Activated naive CD4-positive, alpha-beta T cell treated with anti-CD3 and anti-CD28 coated beads, Interleukin-2, amount 50 U/mL, for 24 hours (primary cell): Measurements from ENCODE around the gene DTX1.

ENCODE experiments used
- H3K27ac Mint-ChIP-seq: one replicate; pipeline ENCODE4 v1.8.0; 2021; ENCODE audit warnings: mild to moderate bottlenecking, mixed read lengths
- H3K27me3 Mint-ChIP-seq: one replicate; pipeline ENCODE4 v1.8.0; 2021; ENCODE audit warnings: mixed read lengths
- H3K36me3 Mint-ChIP-seq: one replicate; pipeline ENCODE4 v1.8.0; 2021; ENCODE audit warnings: mixed read lengths
- H3K4me1 Mint-ChIP-seq: one replicate; pipeline ENCODE4 v1.8.0; 2021; ENCODE audit warnings: mixed read lengths
- H3K4me3 Mint-ChIP-seq: one replicate; pipeline ENCODE4 v1.8.0; 2021; ENCODE audit warnings: mild to moderate bottlenecking, mixed read lengths
- H3K9me3 Mint-ChIP-seq: one replicate; pipeline ENCODE4 v1.8.0; 2021; ENCODE audit warnings: mixed read lengths

DTX1 gene

DNA sequence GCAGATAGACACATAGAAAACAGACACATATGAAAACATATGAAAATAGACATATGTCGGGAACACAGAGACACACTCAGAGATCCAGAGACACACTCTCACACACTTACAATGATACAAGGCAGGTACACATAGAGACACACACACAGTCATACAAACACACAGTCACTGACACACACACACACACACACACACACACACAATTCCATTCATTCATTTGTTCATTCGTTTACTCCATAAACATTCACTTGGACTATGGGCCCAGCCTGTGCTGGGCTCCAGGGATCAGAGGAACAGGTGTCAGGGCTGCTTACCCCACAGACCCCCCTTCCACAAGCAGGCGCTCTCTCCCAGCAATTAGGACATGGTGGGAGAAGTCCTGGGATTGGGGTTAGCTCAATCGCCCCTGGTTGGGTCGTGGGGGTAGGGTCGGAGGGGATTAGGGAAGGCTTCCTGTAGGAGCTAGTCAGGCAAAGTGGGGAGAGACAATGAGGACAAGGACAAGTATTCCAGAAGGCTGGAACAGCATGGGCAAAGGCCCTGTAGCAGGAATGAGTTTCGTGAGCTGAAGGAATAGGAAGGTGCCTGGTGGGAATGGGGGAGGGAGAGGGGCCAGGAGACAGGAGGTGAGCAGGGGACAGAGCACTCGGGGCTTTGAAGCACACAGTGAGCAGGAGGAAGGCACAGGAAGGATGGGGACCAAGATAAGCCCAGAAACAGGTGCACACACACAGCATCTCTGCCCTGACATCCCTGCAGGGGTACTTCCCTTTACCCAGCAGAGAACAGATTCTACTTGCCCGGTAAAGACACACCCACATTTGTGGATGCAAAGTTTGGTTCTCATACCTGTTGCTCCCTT, 72.5 kb downstream of the DTX1 start:
- no peaks in the 10 kb centered on the region for H3K9me3 Mint-ChIP-seq
- no peaks in the 10 kb centered on the region for H3K27me3 Mint-ChIP-seq
- H3K4me3 Mint-ChIP-seq = no peak overlapping the region
- no peak overlapping the region for H3K27ac Mint-ChIP-seq
- no peaks in the 10 kb centered on the region for H3K36me3 Mint-ChIP-seq
- H3K4me1 Mint-ChIP-seq = no peaks in the 10 kb centered on the region

GRCh38 chr12:113129664-113130456, 73.3 kb downstream of the DTX1 start:
- H3K27ac Mint-ChIP-seq = no peak overlapping the region

GRCh38 chr12:113130457-113131135, 74.1 kb downstream of the DTX1 start:
- Mint-ChIP-seq H3K27ac (no peak overlapping the region), H3K4me1 (no peaks in the 10 kb centered on the region), H3K9me3 (no peaks in the 10 kb centered on the region), H3K27me3 (no peaks in the 10 kb centered on the region), H3K36me3 (no peaks in the 10 kb centered on the region), H3K4me3 (no peak overlapping the region)

More at GRCh38 chr12:113129664-113130456, 73.3 kb downstream of the DTX1 start:
- H3K27me3 Mint-ChIP-seq = no peaks in the 10 kb centered on the region
- H3K4me1 Mint-ChIP-seq = no peaks in the 10 kb centered on the region
- H3K4me3 Mint-ChIP-seq = no peak overlapping the region
- H3K36me3 Mint-ChIP-seq = no peaks in the 10 kb centered on the region
- H3K9me3 Mint-ChIP-seq = no peaks in the 10 kb centered on the region

GRCh38 chr12:113131556-113131955, 75.0 kb downstream of the DTX1 start:
- H3K27me3 Mint-ChIP-seq = no peaks in the 10 kb centered on the region
- H3K4me1 Mint-ChIP-seq = peaks cover 9% of the 10 kb centered on the region
- no peak overlapping the region for H3K4me3 Mint-ChIP-seq
- H3K27ac Mint-ChIP-seq = no peak overlapping the region
- no peaks in the 10 kb centered on the region for H3K36me3 Mint-ChIP-seq
- H3K9me3 Mint-ChIP-seq = no peaks in the 10 kb centered on the region

DNA sequence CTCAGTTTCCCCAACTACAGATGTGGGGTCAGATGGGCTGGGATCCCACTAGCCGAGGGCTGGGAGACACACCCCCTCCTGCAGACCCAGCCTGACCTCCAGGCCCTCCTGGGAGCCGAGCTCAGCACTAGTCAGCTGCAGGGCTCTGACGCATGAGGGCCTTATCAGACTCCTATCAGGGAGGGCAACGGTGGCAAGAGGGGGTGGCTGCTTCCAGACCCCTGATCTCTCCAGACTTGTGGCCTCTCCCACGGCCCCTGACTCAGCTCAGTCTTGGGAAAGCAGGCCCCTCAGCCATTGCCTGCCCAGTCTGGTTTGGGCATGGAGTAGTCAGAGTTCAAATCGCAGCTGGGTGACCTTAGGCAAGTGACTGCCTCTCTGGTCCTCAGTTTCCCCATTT, 76.5 kb downstream of the DTX1 start:
- Mint-ChIP-seq H3K36me3 (no peaks in the 10 kb centered on the region), H3K27me3 (no peaks in the 10 kb centered on the region), H3K4me1 (peaks cover 10% of the 10 kb centered on the region), H3K4me3 (no peak overlapping the region), H3K27ac (no peak overlapping the region), H3K9me3 (no peaks in the 10 kb centered on the region)

DNA sequence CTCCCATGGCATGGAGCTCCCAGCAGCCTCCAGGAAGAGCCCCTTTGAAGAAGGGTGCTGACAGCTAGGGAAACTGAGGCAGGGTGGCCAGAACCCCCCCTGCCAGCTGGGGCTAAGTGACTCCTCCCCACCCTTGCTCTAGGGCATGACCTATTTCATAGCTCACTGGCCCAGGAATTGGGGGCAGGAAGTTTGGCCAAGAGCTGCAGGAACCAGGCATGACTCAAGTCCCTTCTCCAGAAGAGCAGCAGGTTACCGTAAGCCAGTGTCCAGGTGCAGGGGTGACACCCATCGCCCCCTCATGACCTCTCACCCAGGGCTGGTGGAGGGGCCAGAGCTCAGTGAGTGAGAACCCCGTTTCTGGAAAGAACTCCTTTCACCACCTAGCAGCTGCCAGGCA, 77.1 kb downstream of the DTX1 start:
- Mint-ChIP-seq H3K4me3 (no peak overlapping the region), H3K9me3 (no peaks in the 10 kb centered on the region), H3K4me1 (peaks cover 10% of the 10 kb centered on the region), H3K27me3 (no peaks in the 10 kb centered on the region), H3K36me3 (no peaks in the 10 kb centered on the region), H3K27ac (no peak overlapping the region)

GRCh38 chr12:113134071-113134470, 77.5 kb downstream of the DTX1 start:
- Mint-ChIP-seq H3K27me3 (no peaks in the 10 kb centered on the region), H3K4me3 (peak overlapping the region; percentile 36), H3K9me3 (no peaks in the 10 kb centered on the region), H3K36me3 (no peaks in the 10 kb centered on the region), H3K4me1 (peaks cover 10% of the 10 kb centered on the region), H3K27ac (no peak overlapping the region)

DNA sequence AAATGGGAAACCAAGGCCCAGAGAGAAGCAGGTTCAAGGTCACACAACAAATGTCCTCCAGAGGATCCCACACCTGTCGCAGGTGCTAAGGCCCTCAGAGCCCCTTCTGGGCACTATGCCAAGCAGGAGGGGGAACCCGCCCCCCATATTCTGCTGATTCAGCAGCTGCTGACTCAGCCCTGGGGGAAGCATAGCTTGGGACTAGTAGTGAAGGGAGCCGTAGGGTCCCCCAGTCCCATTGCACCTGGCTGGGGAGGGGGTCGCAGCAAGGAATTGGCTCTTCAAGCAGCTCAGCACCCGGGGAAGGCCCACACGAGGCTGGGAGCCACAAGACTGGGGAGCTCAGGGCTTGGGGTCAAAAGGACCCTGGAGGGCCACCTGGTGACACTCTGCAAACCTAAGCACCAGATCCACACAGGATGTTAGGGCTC, 78.0 kb downstream of the DTX1 start:
- Mint-ChIP-seq H3K4me1 (peaks cover 10% of the 10 kb centered on the region), H3K27ac (no peak overlapping the region), H3K36me3 (no peaks in the 10 kb centered on the region), H3K9me3 (no peaks in the 10 kb centered on the region), H3K4me3 (peak overlapping the region; percentile 80), H3K27me3 (no peaks in the 10 kb centered on the region)

DNA sequence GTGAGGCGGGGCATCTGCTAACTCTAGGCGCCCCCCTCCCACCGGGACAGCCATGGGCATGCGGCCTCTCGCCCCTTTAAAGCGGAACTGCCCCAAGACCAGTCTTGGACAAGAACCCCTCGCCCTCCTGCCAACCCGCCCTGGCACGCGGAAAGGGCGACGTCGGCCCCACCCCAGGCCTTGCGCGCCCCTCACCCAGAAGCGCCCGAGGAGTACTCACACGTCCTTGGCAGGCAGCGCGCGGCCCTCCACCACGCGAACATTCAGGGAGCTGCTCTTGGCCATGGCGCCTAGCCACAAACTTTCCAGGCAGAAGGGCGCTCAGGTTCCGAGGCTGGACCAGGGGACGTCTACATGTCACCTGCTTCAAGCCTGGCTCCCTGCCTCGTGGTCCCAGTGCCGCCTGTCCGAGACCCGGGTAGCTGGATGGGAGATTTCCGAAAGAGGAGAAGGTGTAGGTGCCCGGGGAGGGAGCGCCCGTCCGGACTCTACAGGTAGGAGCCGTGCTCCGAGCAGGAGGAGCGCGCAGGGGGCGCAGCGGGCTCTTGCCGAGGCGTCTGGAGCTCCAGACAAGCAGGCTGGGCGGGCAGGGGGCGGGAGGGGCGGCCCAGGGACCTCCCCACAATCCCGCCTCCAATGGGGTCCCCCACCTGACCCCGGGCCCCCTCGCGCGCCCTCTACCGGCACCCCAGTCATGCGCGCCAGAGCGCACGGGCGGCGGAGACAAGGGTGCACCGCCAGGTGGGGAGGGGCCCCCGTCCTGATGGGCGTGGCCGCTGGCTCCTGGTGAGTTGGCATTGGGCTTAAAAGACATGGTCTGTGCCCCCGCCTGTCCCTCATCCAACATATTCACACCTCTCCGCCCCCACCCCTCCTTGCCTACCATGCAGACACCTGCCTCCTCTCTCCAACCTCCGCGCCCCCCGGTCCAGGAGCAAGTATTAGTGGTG, 78.9 kb downstream of the DTX1 start, which contains the start of gene RASAL1:
TSS of gene RASAL1 (minus strand) at position 584 of the 950 bp plus-strand sequence. CDS start at position 285, 299 bp downstream.
- Mint-ChIP-seq H3K4me3 (peak within 1 kb of the TSS; percentile 84), H3K9me3 (no peaks in the 10 kb centered on the region), H3K4me1 (peaks cover 10% of the 10 kb centered on the region), H3K36me3 (no peaks in the 10 kb centered on the region), H3K27ac (no peak within 1 kb of the TSS), H3K27me3 (no peaks in the 10 kb centered on the region)

DNA sequence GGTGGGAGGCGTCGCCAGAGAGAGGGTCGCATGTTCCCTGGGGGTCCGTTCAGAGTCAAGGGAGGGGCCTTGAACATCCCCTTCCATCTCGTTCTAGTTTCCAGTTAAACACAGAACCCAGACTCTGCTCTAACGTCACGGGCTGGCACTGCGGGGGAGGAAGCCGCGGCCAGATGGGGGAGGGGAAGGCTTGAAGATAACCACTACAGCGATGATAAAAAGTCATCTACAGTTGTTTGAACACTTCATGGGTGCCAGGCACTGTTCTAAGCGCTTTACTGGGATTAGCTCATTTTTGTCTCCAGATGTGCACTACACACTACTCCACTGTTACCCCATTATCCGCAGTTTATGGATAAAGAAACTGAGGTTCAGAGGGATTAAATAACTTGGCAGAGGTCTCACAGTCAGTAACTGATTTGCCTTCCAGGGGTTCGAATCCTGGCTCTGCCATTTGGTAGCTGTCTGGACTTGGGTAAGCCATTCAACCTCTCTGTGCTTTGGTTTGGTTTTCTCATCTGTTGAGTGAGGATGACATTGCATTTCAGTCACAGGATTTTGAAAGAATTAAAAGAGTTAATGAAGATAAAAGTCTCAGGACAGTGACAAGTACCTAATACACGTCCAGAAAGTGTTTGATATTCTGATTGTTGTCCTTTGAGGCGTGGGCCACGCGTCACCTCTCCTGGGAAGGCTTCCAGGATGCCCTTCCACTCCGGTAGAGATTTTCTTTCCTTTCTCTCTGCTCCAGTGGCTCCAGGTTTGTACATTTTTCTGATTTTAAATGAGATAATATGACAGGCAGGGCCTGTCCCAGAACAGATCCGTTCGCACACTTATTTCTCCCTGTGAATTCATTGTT, 79.8 kb downstream of the DTX1 start:
- Mint-ChIP-seq H3K4me3 (peak overlapping the region; percentile 84), H3K27me3 (no peaks in the 10 kb centered on the region), H3K9me3 (no peaks in the 10 kb centered on the region)

DNA sequence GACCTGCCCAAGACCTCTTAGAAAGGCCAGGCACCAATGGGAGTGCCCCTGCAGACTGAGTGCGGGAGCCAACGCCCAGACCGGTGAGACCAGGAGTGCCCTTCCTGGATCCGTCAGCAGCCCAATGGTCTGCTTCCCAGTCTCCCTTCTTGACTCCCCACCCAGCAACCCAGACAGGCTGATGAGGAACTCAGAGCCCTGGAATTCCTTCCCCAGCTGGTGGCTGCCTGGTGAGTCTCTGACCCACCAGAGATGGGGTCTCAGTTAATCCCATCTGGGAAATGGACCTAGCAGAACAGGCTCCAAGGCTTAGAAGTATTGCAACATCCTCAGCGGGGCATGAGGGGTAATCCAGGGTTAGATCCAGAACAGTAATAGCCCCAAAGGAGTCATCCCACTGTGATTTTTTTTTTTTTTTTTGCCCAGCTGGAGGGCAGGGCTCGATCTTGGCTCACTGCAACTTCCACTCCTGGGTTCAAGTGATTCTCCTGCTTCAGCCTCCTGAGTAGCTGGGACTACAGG, 80.5 kb downstream of the DTX1 start:
- no peaks in the 10 kb centered on the region for H3K36me3 Mint-ChIP-seq
- H3K4me3 Mint-ChIP-seq = peak overlapping the region; percentile 84
- no peaks in the 10 kb centered on the region for H3K9me3 Mint-ChIP-seq
- no peak overlapping the region for H3K27ac Mint-ChIP-seq
- H3K4me1 Mint-ChIP-seq = peaks cover 10% of the 10 kb centered on the region
- H3K27me3 Mint-ChIP-seq = no peaks in the 10 kb centered on the region

More for the DNA sequence above, 79.8 kb downstream of the DTX1 start:
- Mint-ChIP-seq H3K27ac (no peak overlapping the region), H3K4me1 (peaks cover 10% of the 10 kb centered on the region), H3K36me3 (no peaks in the 10 kb centered on the region)

DNA sequence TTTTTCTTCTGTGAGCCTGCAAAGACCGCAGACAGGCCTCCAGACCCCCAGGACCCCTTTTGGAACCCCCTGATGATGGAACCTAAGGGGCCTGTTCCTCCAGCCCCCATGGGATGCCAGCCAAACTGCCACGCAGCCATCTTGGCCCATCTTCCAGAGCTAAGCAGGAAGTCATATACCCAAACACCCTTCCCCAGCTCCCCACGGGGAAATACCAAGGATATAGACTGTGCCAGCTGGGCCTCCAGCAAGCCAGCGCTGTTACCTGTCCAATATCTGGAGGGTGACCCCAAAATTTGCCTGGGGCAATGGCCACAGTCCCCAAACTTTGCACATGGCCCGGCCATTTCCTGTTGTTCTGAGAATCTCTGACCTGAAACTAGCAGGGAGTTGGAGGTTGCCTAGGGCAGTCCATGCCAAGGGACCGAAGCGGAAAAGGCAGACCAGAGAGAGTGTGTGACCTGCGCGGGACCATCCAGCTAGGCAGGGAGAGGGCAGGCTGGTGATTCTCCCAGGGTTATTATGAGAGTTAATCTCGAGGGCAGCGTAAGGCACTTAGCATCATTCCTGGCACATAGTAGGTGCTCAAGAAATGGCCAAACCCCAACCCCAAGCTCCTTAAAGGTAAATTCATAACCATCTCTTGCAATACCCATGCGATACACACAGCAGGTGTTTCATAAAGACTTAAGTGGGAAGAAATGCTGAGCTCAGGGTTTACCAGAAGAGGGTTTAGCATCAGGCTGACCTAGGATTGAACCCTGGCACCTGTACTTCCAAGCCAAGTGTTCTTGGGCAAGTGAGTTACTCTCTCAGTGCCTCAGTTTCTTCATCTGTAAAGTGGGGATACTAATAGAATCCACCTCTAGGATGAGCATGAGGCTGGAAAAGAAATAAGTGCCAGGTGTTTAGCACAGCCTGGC, 81.6 kb downstream of the DTX1 start:
- H3K36me3 Mint-ChIP-seq = no peaks in the 10 kb centered on the region
- H3K4me1 Mint-ChIP-seq = peaks cover 10% of the 10 kb centered on the region
- H3K9me3 Mint-ChIP-seq = no peaks in the 10 kb centered on the region
- H3K4me3 Mint-ChIP-seq = no peak overlapping the region
- H3K27me3 Mint-ChIP-seq = no peaks in the 10 kb centered on the region
- H3K27ac Mint-ChIP-seq = peak overlapping the region; percentile 46

DNA sequence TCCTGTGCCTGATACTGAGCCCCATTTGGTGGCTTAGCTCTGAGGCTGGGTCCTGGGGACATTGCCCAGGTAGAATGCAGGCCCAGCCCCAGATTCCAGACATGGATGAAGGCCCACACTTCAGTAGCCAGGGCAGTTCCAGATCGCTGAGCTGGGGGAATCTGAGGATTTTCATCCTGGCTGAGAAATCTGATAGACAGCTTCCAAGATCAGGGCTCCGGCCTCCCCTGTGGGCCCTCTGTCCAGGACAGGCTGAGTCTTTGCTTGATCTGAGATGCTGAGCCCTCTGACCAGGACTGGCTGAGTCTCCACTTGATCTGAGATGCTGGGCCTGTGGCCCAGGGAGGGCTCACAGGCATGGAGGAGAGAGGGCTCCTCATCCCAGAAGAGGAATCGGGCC, 82.3 kb downstream of the DTX1 start:
- H3K9me3 Mint-ChIP-seq = no peaks in the 10 kb centered on the region
- H3K4me3 Mint-ChIP-seq = no peak overlapping the region
- no peaks in the 10 kb centered on the region for H3K36me3 Mint-ChIP-seq
- H3K27ac Mint-ChIP-seq = no peak overlapping the region
- H3K27me3 Mint-ChIP-seq = no peaks in the 10 kb centered on the region
- peaks cover 10% of the 10 kb centered on the region for H3K4me1 Mint-ChIP-seq
